WTC11 (cell line): Measurements from ENCODE around the gene RASGRP2. TPM values are rescaled to one million over a fixed set of nuclear protein-coding genes. Genes with fewer than 3 reads are reported as not detected.

Source experiments
- ATAC-seq: fragments of 200-7000 bp; cut with Tn5 transposase; 2 replicates; pipeline ENCODE4 v1.10.0; 2021; ENCODE audit warnings: mild to moderate bottlenecking, moderate library complexity
- CTCF ChIA-PET: fragments of 300-600 bp; sonication (Branson Sonifier 250); formaldehyde crosslinking; loops from one replicate; lab custom pipeline; 2021; ENCODE audit warnings: antibody characterized with exemption; lab: Charles Lee
- POLR2A ChIA-PET: fragments of 350-600 bp; sonication (Branson Sonifier 250); formaldehyde crosslinking; loops from one replicate; lab custom pipeline; 2021; ENCODE audit warnings: antibody characterized with exemption; lab: Charles Lee
- DNase-seq: peaks from one replicate; pipeline ENCODE4 v3.0.0; 2021; ENCODE audit warnings: low spot score
- H3K27ac Mint-ChIP-seq: 2 replicates; pipeline ENCODE4 v1.8.0; 2021; ENCODE audit warnings: mixed read lengths
- H3K27me3 Mint-ChIP-seq: 2 replicates; pipeline ENCODE4 v1.8.0; 2021; ENCODE audit warnings: low read depth, mild to moderate bottlenecking, moderate library complexity, mixed read lengths
- H3K36me3 Mint-ChIP-seq: 2 replicates; pipeline ENCODE4 v1.8.0; 2021; ENCODE audit warnings: mixed read lengths
- H3K4me1 Mint-ChIP-seq: 2 replicates; pipeline ENCODE4 v1.8.0; 2022; ENCODE audit warnings: mixed read lengths
- H3K4me3 Mint-ChIP-seq: 2 replicates; pipeline ENCODE4 v1.8.0; 2021; ENCODE audit warnings: mild to moderate bottlenecking, moderate library complexity, mixed read lengths
- H3K9me3 Mint-ChIP-seq: 2 replicates; pipeline ENCODE4 v1.8.0; 2021; ENCODE audit warnings: mixed read lengths
- AFF4 ChIP-seq: sonication (generic); formaldehyde crosslinking; IDR thresholded peaks from 2 replicates; pipeline ENCODE4 v1.8.1; 2023; ENCODE audit warnings: mild to moderate bottlenecking, missing genetic modification reagents, borderline replicate concordance
- ATF3 ChIP-seq: sonication (generic); formaldehyde crosslinking; conservative IDR thresholded peaks from 2 replicates; pipeline ENCODE4 v1.8.1; 2022; ENCODE audit warnings: mild to moderate bottlenecking, missing genetic modification reagents
- CTCF ChIP-seq: fragments of 200-600 bp; IDR thresholded peaks from 2 replicates; pipeline ENCODE4 v1.8.0; 2022; ENCODE audit warnings: antibody characterized with exemption
- ELF4 ChIP-seq: sonication (generic); formaldehyde crosslinking; IDR thresholded peaks from 2 replicates; pipeline ENCODE4 v1.8.1; 2022; ENCODE audit warnings: low read depth, mild to moderate bottlenecking, moderate library complexity, missing genetic modification reagents
- ESRRA ChIP-seq: sonication (generic); formaldehyde crosslinking; IDR thresholded peaks from 2 replicates; pipeline ENCODE4 v1.8.1; 2022; ENCODE audit warnings: mild to moderate bottlenecking, missing genetic modification reagents, borderline replicate concordance
- IRF2 ChIP-seq: sonication (generic); formaldehyde crosslinking; IDR thresholded peaks from 2 replicates; pipeline ENCODE4 v1.8.0; 2022; ENCODE audit warnings: low read depth, missing genetic modification reagents, borderline replicate concordance
- MLX ChIP-seq: sonication (generic); formaldehyde crosslinking; IDR thresholded peaks from 2 replicates; pipeline ENCODE4 v1.8.1; 2023; ENCODE audit warnings: mild to moderate bottlenecking, missing genetic modification reagents, moderate library complexity
- NFATC4 ChIP-seq: fragments of 250-450 bp; sonication (Bioruptor Pico); IDR thresholded peaks from 2 replicates; pipeline ENCODE4 v1.9.0; 2021; ENCODE audit warnings: mild to moderate bottlenecking
- NR3C1 ChIP-seq: sonication (generic); formaldehyde crosslinking; conservative IDR thresholded peaks from 2 replicates; pipeline ENCODE4 v1.8.1; 2023; ENCODE audit warnings: low read depth, mild to moderate bottlenecking, missing genetic modification reagents
- PREB ChIP-seq: sonication (generic); formaldehyde crosslinking; IDR thresholded peaks from 2 replicates; pipeline ENCODE4 v1.8.1; 2022; ENCODE audit warnings: mild to moderate bottlenecking, missing genetic modification reagents, moderate library complexity, borderline replicate concordance
- RORB ChIP-seq: fragments of 250-450 bp; sonication (Bioruptor Pico); IDR thresholded peaks from 2 replicates; pipeline ENCODE4 v1.9.0; 2021; ENCODE audit warnings: mild to moderate bottlenecking
- SP1 ChIP-seq: sonication (generic); formaldehyde crosslinking; conservative IDR thresholded peaks from 2 replicates; pipeline ENCODE4 v1.8.1; 2022; ENCODE audit warnings: missing genetic modification reagents
- TCF7 ChIP-seq: sonication (generic); formaldehyde crosslinking; IDR thresholded peaks from 2 replicates; pipeline ENCODE4 v1.8.0; 2022; ENCODE audit warnings: mild to moderate bottlenecking, low read depth, missing genetic modification reagents, moderate library complexity
- TEAD1 ChIP-seq: sonication (generic); formaldehyde crosslinking; IDR thresholded peaks from 2 replicates; pipeline ENCODE4 v1.8.0; 2022; ENCODE audit warnings: mild to moderate bottlenecking, missing genetic modification reagents
- ZNF396 ChIP-seq: fragments of 250-450 bp; sonication (Bioruptor Pico); IDR thresholded peaks from 2 replicates; pipeline ENCODE4 v1.8.0; 2021; ENCODE audit warnings: mild to moderate bottlenecking, moderate library complexity, borderline replicate concordance
- ZNF425 ChIP-seq: fragments of 250-450 bp; sonication (Bioruptor Pico); conservative IDR thresholded peaks from 2 replicates; pipeline ENCODE4 v1.9.0; 2021; ENCODE audit warnings: mild to moderate bottlenecking
- total RNA-seq: library from RNA; stranded (reverse); gene quantifications from 3 replicates; pipeline ENCODE4 v1.2.3, GENCODE V29; 2021
- TF ChIP-seq, protein P1 (sequence below): sonication (generic); formaldehyde crosslinking; conservative IDR thresholded peaks from 2 replicates; pipeline ENCODE4 v1.8.1; 2023; ENCODE audit warnings: mild to moderate bottlenecking, low read depth, missing genetic modification reagents, moderate library complexity
- TF ChIP-seq, protein P2 (sequence below): sonication (generic); formaldehyde crosslinking; IDR thresholded peaks from 2 replicates; pipeline ENCODE4 v1.8.1; 2023; ENCODE audit warnings: mild to moderate bottlenecking, moderate library complexity, missing genetic modification reagents

Gene RASGRP2
- total RNA-seq, 1 experiment from 2014 or later, result 31.9 TPM

GRCh38 chr11:64694026-64694755 is 49.8 kb downstream of the RASGRP2 start:
- POLR2A ChIA-PET, result no interaction called here
- peaks cover 49% of the 10 kb centered on the region for H3K27me3 Mint-ChIP-seq
- no peak for TF ChIP-seq NFATC4 (CRISPR knock-in tag)
- TF ChIP-seq CTCF, result no peak
- no peak for TF ChIP-seq ZNF396
- TF ChIP-seq, protein P1, sequence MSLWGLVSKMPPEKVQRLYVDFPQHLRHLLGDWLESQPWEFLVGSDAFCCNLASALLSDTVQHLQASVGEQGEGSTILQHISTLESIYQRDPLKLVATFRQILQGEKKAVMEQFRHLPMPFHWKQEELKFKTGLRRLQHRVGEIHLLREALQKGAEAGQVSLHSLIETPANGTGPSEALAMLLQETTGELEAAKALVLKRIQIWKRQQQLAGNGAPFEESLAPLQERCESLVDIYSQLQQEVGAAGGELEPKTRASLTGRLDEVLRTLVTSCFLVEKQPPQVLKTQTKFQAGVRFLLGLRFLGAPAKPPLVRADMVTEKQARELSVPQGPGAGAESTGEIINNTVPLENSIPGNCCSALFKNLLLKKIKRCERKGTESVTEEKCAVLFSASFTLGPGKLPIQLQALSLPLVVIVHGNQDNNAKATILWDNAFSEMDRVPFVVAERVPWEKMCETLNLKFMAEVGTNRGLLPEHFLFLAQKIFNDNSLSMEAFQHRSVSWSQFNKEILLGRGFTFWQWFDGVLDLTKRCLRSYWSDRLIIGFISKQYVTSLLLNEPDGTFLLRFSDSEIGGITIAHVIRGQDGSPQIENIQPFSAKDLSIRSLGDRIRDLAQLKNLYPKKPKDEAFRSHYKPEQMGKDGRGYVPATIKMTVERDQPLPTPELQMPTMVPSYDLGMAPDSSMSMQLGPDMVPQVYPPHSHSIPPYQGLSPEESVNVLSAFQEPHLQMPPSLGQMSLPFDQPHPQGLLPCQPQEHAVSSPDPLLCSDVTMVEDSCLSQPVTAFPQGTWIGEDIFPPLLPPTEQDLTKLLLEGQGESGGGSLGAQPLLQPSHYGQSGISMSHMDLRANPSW (CRISPR knock-in tag), result no peak
- TF ChIP-seq ATF3 (CRISPR knock-in tag), result no peak
- no peak for TF ChIP-seq AFF4 (CRISPR knock-in tag)
- no peak for TF ChIP-seq TEAD1
- TF ChIP-seq IRF2 (CRISPR knock-in tag), result no peak
- no peak for TF ChIP-seq MLX (CRISPR knock-in tag)
- TF ChIP-seq, protein P2, sequence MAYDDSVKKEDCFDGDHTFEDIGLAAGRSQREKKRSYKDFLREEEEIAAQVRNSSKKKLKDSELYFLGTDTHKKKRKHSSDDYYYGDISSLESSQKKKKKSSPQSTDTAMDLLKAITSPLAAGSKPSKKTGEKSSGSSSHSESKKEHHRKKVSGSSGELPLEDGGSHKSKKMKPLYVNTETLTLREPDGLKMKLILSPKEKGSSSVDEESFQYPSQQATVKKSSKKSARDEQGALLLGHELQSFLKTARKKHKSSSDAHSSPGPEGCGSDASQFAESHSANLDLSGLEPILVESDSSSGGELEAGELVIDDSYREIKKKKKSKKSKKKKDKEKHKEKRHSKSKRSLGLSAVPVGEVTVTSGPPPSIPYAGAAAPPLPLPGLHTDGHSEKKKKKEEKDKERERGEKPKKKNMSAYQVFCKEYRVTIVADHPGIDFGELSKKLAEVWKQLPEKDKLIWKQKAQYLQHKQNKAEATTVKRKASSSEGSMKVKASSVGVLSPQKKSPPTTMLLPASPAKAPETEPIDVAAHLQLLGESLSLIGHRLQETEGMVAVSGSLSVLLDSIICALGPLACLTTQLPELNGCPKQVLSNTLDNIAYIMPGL, result no peak
- no peak for TF ChIP-seq PREB (CRISPR knock-in tag)
- TF ChIP-seq ZNF425 (CRISPR knock-in tag), result no peak
- no peak for TF ChIP-seq ELF4
- no peak for TF ChIP-seq RORB (CRISPR knock-in tag)
- no peak for TF ChIP-seq ESRRA (CRISPR knock-in tag)
- no peak for TF ChIP-seq NR3C1 (CRISPR knock-in tag)
- TF ChIP-seq TCF7, result no peak
- no peak for TF ChIP-seq SP1 (CRISPR knock-in tag)
- TF ChIP-seq, all 79 proteins: peak for 0
- Mint-ChIP-seq H3K9me3 (no peaks in the 10 kb centered on the region), H3K36me3 (no peaks in the 10 kb centered on the region), H3K27ac (no peak overlapping the region), H3K4me3 (no peak overlapping the region), H3K4me1 (peaks cover 21% of the 10 kb centered on the region)
- ATAC-seq (no peak), DNase-seq (no peak)
- CTCF ChIA-PET, result interaction anchor here (0.7 to 3.0 kb wide), 9 partner anchors 10 to 245 kb away, joined by 3 to 19 read pairs (median 3); partner anchors contain the start of gene RASGRP2
